Right lobe of liver (tissue), 4 donors: ENCODE data around the gene CBX1.

ENCODE experiments used
- POLR2A ChIP-seq: fragments of 450-650 bp; IDR thresholded peaks from one replicate; pipeline ENCODE4 v1.6.1; 2017; ENCODE audit warnings: antibody characterized with exemption, mild to moderate bottlenecking
- TF ChIP-seq, protein P1 (sequence below), 4 donors: fragments of 200-600 bp in 3 of 4; fragments of 450-650 bp in 1 of 4; IDR thresholded peaks; one replicate each; pipeline versions ENCODE4 v1.5.1 to v1.8.0; 2016 to 2022; ENCODE audit warnings: antibody characterized with exemption in 4 of 4, mild to moderate bottlenecking in 2 of 4
- donor health status: DM: no; HTN: no; CAD: no.
- donor health status: DM: no; HTN: no; CAD: no.
- donor health status: DM: no; HTN: yes; CAD: no.

DNA sequence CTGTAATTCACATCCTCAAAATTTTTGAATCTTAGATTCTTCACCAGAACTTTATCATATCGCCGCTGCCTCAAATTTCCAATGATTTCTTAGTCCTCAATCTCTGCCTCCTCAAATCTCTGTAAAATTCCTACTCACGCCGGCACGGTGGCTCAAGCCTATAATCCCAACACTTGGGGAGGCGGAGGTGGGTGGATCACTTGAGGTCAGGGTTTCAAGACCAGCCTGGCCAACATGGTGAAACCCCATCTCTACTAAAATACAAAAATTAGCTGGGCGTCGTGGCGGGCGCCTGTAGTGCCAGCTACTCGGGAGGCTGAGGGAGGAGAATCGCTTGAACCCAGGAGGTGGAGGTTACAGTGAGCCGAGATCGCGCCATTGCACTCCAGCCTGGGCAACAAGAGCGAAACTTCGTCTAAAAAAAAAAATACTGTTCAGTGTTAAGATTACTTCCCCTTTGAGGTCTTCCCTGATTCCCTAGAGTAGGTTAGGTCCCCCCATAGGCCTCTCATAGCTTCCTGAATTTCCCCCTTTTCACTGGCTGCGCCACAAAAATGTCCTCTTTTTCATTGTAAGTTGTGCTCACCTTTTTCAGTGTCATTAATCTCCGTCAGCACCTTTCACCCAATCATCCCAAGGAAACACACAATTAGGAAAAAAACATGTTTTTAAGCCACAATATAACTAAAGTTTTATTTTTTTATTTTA is 919 bp upstream of the CBX1 start:
- TF ChIP-seq, protein P1, sequence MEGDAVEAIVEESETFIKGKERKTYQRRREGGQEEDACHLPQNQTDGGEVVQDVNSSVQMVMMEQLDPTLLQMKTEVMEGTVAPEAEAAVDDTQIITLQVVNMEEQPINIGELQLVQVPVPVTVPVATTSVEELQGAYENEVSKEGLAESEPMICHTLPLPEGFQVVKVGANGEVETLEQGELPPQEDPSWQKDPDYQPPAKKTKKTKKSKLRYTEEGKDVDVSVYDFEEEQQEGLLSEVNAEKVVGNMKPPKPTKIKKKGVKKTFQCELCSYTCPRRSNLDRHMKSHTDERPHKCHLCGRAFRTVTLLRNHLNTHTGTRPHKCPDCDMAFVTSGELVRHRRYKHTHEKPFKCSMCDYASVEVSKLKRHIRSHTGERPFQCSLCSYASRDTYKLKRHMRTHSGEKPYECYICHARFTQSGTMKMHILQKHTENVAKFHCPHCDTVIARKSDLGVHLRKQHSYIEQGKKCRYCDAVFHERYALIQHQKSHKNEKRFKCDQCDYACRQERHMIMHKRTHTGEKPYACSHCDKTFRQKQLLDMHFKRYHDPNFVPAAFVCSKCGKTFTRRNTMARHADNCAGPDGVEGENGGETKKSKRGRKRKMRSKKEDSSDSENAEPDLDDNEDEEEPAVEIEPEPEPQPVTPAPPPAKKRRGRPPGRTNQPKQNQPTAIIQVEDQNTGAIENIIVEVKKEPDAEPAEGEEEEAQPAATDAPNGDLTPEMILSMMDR (IDR thresholded peaks at IDR 0.05) = no peak
- TF ChIP-seq POLR2A = no peak
